Stimulated activated CD8-positive, alpha-beta memory T cell treated with anti-CD3 and anti-CD28 coated beads, Interleukin-12 subunit alpha, Interleukin-12 subunit beta, amount 100 ng/mL, for 1 hour (primary cell): ENCODE data around the gene ADAMTSL5.
"Not testable (repeated sequence)": the region's sequence is repeated elsewhere in the genome, so short reads cannot be mapped to it uniquely, and the experiment has no call there.

Source experiments
- DNase-seq: peaks from one replicate; pipeline ENCODE4 v3.0.0-alpha.2; 2020; ENCODE audit warnings: low read depth

Gene ADAMTSL5

DNA sequence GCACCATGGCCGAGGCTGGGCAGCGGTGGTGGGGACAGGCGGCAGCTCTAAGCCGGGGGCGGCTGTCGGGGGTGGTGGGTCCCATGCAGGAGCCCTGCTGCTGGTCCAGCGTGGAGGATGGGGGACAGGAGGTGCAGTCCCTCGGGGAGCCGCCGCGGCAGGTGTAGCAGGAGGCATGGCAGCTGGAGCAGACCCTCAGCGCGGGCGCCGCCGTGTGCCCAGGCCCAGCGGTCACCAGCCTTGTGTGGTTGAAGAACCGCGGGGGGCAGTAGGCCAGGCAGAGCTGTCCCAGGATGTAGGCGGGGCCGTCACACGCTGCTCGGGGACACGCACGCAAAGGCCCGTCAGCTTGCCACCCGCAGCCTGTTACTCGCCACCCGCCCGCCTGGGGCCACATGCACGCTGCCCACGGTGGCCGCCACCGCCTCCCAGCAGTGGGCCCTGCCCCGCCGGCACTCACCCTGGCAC is 30.9 kb downstream of the ADAMTSL5 start:
- DNase-seq, result no peak

DNA sequence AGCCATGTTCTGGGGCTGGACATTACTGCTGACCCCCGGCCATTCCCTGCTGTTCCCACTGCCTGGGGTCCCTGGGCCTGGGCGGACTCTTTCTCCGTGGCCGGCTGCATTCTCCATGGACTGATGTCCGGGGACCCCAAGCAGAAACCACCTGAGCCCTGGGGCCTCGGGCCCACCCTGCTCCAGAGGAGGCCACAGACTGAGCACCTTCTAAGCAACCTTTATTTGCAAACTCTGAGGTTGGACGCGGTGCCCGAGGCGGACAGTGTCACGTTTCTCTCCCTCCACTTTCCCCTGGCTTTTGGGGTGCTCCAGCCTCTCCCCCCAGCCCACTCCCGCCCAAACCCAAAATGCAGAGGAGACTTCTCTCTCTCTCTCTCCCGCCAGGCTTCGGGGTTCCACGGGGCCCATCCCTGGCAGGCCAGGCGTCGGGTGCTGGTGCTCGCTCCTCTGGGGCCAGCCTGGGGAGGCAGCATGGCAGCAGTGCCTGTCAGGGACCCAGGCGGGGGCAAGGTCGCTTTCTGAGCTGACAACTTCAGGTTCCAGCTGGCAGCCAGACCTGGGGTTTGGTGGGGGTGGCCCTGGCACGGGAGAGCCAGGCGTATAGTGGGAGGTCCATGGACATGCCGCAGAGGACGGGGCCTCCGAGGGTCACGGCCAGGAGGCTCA is 31.5 kb downstream of the ADAMTSL5 start:
- DNase-seq, result no peak

DNA sequence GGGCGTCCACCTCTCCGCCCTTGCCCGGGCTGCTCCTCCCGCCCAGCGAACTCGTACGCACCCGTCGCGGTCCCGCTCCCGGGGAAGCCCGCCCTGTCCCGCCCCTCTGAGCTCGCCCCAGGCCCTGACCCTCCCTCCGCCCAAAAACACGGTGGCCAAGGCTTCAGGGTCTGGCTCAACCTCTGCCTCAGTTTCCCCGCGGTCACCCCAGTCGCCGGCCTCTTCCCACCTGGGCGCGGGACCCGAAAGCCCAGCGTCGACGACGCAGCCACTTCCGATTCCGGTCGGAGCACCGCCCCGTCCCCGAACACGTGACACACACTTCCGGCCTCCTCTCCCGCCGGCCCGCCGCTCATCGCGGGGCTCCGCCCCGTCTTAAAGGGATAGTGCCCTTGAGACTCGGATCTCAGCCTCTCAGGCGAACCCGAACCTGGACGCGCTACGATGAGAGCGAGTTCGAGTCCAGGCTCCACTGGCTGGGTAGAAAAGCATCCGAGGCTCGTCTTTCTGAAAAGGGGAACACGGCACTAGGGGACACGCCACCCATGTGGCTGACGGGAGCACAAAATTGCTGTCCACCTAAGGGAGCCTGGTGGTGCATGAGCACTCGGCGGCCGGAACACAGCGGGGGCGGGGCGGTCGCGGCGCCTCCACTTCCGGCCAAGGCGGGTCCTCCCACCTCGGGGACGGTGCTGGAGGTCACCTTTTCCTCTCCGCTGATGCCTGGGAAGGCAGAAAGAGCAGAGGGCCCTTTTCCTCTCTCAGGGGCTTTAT is 33.7 kb downstream of the ADAMTSL5 start, which contains the start of gene C19orf25:
Gene C19orf25 (minus strand): TSS at position 282 of the 774 bp plus-strand sequence. CDS start 312 bp downstream, outside the sequence.
- DNase-seq, result peak; percentile 85

DNA sequence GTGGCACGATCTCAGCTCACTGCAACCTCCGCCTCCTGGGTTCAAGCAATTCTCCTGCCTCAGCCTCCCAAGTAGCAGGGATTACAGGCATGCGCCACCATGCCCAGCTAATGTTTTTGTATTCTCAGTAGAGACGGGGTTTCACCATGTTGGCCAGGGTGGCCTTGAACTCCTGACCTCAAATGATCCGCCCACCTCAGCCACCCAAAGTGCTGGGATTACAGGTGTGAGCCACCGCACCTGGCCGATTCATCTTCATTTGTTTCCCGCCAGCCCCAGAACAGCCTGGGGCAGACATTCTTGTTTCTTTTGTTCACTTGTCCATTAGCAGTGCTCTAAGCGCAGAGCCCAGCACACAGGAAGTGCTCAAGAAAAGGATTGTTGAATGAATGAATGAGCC is 35.8 kb downstream of the ADAMTSL5 start:
- not testable (repeated sequence) for DNase-seq

DNA sequence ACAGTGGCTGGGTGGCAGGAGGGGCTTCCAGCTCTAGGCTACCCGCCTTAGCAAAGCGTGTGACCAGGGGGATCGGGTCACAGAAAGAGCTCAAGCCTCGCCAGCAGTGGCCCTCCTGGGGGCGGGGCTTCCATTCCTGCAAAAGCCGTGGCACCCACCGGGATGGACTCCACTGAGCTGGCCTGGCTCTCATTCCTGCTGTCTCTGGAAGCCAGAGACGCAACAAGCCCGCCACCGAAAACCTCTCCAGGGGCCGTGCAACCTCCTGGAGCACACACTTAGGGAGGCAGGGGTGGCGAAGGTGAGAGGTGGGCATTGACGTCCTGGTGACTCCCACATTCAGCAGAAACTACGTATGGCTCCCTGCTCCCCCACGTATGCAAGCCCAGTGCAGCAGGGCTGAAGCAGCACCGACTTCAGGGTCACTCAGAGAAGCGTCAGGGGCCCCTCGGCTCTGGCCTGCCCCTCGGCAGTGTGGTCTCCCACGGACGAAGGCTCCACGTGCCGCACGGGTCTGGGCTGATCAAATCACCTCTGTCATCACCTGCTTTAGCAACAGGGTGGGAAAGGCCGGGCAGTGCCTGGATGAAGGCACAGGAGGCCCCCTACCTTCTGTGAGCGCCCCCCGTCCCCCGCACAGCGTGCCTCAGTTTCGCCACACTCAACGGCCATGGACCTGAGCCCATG is 36.9 kb downstream of the ADAMTSL5 start:
- no peak for DNase-seq

DNA sequence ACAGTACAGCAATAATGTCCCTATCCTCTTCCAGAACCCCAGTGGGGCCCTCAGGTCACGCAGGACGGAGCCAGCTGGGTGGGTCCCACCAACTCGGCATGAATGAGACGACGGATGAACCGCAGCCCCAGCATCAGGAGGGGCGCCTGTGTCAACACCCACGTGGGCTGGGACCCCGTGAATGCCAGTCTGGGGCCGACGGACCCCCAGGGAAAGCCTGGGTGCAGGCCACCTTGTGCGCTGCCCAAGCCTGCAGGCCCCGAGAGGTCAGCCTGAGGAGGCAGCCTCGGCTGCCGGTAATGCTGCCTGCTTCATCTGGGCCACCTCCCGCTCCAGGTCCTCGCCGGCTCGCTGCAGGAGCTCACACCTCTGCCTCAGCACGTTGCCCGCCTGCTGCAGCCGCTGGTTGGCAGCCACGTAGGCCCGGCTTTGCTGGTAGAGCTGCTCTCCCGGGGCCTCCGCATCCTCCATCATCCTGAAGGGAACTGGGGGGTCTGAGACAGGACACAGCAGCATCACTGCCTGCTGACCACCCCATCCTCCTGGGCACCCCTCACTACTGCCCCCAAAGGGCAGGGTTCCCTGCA is 38.0 kb downstream of the ADAMTSL5 start:
- DNase-seq, result no peak

DNA sequence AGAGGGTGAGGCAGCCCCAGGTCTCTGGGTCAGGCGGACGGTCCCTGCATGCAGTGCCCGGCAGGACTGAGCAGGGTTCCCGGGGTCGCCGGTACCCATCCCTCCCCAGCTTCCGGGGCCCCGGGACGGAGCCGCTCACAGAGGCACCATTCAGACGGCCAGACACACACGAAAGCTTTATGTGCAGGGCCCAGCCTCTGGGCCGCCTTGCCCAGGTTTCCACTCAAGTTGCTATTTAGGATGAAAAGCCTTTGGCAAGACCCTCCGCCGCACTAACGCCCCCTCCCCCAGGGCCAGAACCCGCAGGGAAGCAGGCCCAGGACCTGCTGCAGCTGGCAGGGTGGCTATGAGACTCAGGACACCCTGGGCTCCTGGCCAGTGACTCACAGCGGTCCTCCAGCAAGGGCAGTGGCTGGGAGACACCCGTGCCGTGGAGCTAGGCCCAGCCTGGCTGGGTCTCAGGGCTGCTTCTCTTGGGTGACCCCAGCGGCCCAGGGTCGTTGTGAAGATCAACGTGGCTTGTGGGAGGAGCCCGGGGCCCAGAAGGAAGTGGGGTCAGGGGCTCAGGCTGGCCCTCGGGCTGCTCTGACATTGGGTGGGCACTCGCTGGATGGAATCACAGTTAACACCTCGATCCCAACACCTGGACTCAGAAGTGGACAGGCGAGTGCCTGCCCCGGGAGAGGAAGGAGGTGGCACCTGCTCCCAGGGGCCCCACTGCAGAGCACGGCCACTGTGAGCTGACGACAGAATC is 38.6 kb downstream of the ADAMTSL5 start:
- no peak for DNase-seq

DNA sequence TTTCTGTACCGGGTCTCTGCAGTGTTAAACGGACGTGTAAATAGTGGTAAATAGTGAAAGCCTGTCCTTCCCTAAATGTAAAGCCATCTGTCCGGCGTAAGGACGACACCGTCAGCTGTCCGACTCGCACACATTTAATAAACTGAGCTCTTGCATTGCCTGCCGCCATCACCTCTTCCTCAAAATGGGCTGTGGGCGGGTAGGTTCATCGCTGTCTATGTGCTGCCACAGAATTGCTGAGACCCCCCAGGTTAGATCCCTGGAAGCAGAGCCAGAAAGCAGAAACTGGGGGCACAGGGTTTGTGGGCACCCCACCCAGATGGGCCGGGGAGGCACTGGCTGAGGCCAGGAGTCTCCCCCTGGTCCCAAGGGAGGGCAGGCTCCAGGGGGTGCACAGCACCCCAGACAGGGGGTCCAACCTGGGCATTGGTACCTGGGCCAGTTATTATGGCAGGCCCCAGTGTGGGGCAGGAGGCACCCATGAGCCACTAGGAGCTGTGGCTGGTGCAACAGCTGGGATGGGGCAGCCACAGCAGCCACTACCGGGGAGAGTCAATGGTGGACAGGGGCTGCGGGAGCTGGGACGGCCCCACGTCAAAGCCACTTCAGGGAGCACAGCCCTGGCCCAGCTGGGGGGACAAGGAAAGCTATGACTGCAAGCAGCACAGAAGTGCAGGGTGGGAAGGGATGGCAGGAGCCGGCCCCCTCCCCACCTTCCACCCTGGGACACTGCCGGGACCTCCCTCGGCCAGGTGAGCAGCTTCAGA is 39.6 kb downstream of the ADAMTSL5 start:
- no peak for DNase-seq

DNA sequence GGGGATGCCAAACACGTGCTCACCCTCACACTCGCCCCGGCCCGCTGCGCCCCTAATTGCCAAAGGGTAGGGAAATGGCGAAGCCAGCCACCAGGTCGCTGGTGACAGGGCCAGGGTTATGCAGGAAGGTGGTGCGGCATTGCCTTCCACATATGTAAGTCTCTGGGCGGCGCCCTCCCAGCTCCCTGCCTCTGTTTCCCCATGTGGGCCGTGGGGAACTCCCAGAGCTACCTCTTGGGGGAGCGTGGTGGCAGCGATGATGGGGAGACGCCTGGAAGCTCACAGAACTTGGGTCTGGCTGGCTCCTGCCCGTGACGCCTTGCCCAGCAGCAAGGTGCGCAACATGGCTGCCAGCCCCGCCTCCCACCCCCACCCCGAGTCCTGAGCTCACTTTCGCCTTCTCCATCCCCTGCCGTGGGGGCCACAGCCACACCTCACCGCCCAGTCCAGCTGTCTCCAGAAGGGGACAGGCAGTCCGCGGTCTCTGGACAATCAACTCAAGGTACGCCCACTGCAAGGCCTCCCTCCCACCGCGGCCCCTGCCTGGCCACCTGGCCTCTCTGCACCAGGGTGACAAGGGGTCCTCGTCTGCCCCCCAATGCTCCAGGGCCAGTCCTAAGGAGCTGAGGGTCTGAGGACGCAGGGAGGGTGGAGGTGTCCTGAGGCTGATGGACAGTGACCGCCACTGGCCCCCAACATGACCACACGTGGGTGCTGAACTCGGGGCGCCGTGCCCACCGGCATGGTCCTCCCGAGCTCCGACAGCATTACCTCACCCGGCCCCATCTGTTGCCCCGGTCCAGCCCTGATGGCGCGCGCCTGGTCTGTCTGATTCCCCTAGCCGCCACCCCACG is 40.4 kb downstream of the ADAMTSL5 start:
- no peak for DNase-seq

DNA sequence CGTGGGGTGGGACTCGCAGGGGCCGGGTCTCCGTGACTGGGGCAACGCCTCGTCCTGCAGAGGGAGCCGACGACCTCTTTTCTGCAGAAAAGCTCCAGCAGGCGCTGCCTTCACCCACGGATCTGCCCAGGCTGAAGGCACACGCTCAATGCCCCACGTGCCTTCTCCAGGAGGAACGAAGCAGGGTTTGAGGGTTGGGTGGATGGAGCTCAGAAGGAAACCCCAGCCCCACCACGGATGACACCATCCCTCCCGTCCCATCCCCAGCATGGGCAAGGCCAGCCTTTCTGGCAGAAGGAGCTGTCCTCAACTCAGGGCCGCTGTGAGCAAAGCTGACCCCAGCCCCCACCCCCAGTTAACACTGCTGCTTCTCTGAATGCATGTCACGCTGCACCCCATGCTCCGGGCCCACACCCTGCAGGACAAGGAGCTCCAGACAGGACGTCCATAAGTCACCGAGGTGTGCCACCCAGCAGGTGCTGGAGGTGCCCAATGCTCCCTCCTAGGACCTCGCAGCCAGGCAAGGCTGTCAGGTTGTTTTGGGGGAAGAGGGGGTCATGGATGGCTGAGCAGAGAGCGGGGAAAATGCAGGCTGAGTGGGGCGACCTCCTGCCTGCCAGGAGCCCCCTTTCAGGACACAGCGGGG is 41.2 kb downstream of the ADAMTSL5 start:
- no peak for DNase-seq

DNA sequence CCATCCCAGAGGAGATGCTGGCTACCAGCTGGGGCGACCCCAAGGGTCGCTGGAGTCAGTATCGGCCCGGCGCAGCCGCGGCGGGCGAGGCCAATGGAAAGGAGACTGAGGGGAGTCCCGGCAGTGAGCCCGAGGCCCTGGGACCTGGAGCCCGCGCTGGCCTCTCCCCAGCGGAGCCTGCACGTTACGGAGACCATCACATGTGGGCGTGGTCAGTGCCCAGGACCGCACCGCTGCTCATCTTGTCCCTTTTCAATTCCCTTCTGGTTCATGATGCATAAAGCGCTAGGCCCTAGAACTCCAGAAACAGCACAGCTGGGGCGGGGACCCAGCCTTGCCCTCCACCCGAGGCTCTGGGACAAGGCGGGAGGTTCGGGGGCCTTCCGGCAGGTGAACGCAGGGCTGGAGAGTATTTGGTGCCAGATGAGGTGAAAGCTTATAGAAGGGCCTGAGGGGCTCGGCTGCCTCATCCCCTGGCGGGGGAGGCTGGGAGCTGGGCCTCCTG is 41.8 kb downstream of the ADAMTSL5 start:
- no peak for DNase-seq

DNA sequence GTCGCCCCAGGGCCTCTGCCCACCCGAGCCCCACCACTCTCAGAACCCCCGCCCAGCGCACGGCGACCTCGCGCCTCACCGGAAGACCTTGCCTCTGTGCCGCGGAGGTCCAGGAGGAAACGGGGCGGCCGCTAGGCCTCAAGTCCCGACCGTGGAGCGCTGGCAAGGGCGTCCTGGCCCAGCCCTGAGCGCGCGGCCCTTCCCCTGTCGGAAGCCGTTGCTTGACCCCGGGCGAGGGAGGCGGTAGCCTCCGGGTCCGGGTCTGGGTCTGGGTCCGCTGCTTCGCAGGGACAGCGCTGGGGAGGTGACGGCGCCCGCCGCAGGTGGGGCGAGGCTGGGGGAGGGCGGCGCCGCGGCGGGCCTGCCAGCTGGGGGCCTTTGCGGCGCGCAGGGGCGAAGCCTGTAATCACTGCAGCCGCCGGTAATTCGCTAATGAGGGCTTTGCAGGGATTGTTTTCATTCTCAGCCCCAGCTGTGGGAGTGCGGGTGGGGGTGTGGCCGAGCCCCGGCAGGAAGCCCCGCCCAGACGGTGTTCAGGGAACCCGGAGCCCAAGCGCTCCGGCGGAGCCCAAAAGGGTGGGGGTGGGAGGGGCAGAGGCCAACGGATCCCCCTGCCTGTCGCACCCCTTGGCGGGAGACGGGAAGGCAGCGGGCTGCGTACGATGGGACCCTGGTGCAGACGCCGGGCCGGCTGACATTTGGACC is 42.4 kb downstream of the ADAMTSL5 start:
- DNase-seq, result peak; percentile 49

DNA sequence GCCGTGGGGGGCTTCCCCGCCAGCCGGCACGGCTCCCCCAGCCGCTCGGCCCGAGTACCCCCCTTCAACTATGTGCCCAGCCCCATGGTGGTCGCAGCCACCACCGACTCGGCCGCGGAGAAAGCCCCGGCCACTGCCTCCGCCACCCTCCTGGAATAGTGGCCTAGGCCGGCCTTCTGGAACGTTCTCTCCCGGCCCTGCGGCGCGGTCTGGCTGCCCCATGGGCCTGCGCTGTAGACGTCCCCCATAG is 42.8 kb downstream of the ADAMTSL5 start:
- DNase-seq, result no peak

DNA sequence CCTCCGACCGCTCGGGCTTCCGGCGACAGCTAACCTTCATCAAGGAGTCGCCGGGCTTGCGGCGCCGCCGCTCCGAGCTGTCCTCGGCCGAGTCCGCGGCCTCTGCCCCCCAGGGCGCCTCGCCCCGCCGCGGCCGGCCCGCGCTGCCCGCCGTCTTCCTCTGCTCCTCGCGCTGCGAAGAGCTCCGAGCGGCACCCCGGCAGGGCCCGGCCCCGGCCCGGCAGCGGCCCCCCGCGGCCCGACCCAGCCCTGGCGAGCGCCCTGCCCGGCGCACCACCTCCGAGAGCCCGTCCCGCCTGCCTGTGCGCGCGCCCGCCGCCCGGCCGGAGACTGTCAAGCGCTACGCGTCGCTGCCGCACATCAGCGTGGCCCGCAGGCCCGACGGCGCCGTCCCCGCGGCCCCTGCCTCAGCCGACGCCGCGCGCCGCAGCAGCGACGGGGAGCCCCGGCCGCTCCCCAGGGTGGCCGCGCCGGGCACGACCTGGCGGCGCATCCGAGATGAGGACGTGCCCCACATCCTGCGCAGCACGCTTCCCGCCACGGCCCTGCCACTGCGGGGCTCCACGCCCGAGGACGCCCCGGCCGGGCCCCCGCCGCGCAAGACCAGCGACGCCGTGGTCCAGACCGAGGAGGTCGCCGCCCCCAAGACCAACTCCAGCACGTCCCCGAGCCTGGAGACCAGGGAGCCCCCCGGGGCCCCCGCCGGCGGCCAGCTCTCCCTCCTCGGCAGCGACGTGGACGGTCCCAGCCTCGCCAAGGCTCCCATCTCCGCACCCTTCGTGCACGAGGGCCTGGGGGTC is 43.4 kb downstream of the ADAMTSL5 start:
- no peak for DNase-seq

DNA sequence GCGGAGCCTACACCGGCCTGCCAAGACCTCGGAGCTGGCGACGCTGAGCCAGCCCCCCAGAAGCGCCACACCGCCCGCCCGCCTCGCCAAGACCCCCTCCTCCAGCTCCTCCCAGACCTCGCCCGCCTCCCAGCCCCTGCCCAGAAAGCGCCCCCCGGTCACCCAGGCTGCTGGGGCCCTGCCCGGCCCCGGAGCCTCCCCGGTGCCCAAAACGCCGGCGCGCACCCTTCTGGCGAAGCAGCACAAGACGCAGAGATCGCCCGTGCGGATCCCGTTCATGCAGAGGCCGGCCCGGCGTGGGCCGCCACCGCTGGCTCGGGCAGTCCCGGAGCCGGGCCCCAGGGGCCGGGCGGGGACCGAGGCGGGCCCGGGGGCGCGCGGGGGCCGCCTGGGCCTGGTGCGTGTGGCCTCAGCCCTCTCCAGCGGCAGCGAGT is 44.0 kb downstream of the ADAMTSL5 start:
- DNase-seq, result no peak

DNA sequence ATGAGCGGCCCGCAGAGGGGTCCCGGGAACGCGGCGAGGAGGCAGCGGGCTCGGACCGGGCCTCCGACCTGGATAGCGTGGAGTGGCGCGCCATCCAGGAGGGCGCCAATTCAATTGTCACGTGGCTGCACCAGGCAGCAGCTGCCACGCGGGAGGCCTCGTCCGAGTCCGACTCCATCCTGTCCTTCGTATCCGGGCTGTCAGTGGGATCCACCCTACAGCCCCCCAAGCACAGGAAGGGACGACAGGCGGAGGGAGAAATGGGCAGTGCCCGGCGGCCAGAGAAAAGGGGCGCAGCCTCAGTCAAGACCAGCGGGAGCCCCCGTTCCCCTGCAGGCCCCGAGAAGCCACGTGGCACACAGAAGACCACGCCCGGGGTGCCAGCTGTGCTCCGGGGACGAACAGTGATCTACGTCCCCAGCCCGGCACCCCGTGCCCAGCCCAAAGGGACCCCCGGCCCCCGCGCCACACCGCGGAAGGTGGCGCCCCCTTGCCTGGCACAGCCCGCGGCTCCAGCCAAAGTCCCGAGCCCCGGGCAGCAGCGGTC is 44.5 kb downstream of the ADAMTSL5 start:
- DNase-seq, result no peak

DNA sequence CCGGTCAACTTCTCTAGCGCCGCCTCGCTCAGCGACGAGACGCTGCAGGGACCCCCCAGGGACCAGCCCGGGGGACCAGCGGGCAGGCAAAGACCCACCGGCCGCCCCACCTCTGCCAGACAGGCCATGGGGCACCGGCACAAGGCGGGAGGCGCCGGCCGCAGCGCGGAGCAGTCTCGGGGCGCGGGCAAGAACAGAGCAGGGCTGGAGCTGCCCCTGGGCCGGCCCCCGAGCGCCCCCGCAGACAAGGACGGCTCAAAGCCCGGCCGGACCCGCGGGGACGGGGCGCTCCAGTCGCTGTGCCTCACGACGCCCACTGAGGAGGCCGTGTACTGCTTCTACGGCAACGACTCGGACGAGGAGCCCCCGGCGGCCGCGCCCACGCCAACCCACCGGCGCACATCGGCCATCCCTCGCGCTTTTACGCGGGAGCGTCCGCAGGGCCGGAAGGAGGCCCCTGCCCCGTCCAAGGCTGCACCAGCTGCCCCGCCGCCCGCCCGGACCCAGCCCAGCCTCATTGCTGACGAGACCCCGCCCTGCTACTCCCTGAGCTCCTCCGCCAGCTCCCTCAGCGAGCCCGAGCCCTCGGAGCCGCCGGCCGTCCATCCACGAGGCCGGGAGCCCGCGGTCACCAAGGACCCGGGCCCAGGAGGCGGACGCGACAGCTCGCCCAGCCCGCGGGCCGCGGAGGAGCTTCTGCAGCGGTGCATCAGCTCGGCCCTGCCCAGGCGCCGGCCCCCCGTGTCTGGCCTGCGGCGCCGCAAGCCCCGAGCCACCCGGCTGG is 45.1 kb downstream of the ADAMTSL5 start:
- DNase-seq, result no peak
